ENCODE results near the gene CTNND2. TPM values are rescaled to one million over a fixed set of nuclear protein-coding genes. Genes with fewer than 3 reads are reported as not detected.

CTNND2 gene
- total RNA-seq, 1 donor from 2014 or later, result 13.9 TPM

- Histone ChIP-seq H3K9ac (no peak overlapping the region), H3K4me3 (no peak overlapping the region), H4K20me1 (ENCODE audit: low read depth) (no peaks in the 10 kb centered on the region), H3F3A (ENCODE audit: low read depth) (no peaks in the 10 kb centered on the region), H3K4me1 (no peaks in the 10 kb centered on the region), H3K36me3 (no peaks in the 10 kb centered on the region), H3K27me3 (no peaks in the 10 kb centered on the region), H3K79me2 (ENCODE audit: low read depth) (no peaks in the 10 kb centered on the region), H2AFZ (replicated peaks) (no peak overlapping the region), H3K27ac (no peak overlapping the region), H3K9me3 (ENCODE audit: low read depth) (no peaks in the 10 kb centered on the region), H3K4me2 (no peak overlapping the region)
- peaks cover 24% of the 10 kb centered on the region for H3K9me3 Mint-ChIP-seq
- H3K4me1 Mint-ChIP-seq, result no peaks in the 10 kb centered on the region
- H3K27me3 Mint-ChIP-seq (ENCODE audit: insufficient read depth, low read depth), result peaks cover 2% of the 10 kb centered on the region
- H3K4me3 Mint-ChIP-seq, result no peak overlapping the region
- TF ChIP-seq, protein P1, sequence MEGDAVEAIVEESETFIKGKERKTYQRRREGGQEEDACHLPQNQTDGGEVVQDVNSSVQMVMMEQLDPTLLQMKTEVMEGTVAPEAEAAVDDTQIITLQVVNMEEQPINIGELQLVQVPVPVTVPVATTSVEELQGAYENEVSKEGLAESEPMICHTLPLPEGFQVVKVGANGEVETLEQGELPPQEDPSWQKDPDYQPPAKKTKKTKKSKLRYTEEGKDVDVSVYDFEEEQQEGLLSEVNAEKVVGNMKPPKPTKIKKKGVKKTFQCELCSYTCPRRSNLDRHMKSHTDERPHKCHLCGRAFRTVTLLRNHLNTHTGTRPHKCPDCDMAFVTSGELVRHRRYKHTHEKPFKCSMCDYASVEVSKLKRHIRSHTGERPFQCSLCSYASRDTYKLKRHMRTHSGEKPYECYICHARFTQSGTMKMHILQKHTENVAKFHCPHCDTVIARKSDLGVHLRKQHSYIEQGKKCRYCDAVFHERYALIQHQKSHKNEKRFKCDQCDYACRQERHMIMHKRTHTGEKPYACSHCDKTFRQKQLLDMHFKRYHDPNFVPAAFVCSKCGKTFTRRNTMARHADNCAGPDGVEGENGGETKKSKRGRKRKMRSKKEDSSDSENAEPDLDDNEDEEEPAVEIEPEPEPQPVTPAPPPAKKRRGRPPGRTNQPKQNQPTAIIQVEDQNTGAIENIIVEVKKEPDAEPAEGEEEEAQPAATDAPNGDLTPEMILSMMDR (IDR thresholded peaks at IDR 0.05), result no peak
- TF ChIP-seq EZH2 (IDR thresholded peaks at IDR 0.05) (no peak), EZH2phosphoT487 (IDR thresholded peaks at IDR 0.05) (no peak)
- no peaks in the 10 kb centered on the region for H3K36me3 Mint-ChIP-seq
- no peak overlapping the region for H3K27ac Mint-ChIP-seq
- no peak for DNase-seq (ENCODE audit: low spot score)
Observed at GRCh38 chr5:11737010-11737409, 167.2 kb downstream of the CTNND2 start.

GRCh38 chr5:11734369-11734768, 169.9 kb downstream of the CTNND2 start:
- Histone ChIP-seq H4K20me1 (ENCODE audit: low read depth) (no peaks in the 10 kb centered on the region), H3K4me2 (no peak overlapping the region), H3K79me2 (ENCODE audit: low read depth) (no peaks in the 10 kb centered on the region), H3K9me3 (ENCODE audit: low read depth) (no peaks in the 10 kb centered on the region), H3K36me3 (no peaks in the 10 kb centered on the region), H2AFZ (replicated peaks) (no peak overlapping the region), H3K4me3 (no peak overlapping the region), H3K4me1 (no peaks in the 10 kb centered on the region), H3F3A (ENCODE audit: low read depth) (no peaks in the 10 kb centered on the region), H3K27ac (no peak overlapping the region), H3K27me3 (no peaks in the 10 kb centered on the region), H3K9ac (no peak overlapping the region)
- Mint-ChIP-seq H3K9me3 (peaks cover 6% of the 10 kb centered on the region), H3K27me3 (ENCODE audit: insufficient read depth, low read depth) (peaks cover 2% of the 10 kb centered on the region), H3K27ac (no peak overlapping the region), H3K36me3 (no peaks in the 10 kb centered on the region), H3K4me3 (no peak overlapping the region), H3K4me1 (no peaks in the 10 kb centered on the region)
- TF ChIP-seq EZH2phosphoT487 (IDR thresholded peaks at IDR 0.05), result no peak
- TF ChIP-seq, protein P1 (IDR thresholded peaks at IDR 0.05), result no peak
- TF ChIP-seq EZH2 (IDR thresholded peaks at IDR 0.05), result no peak
- no peak for DNase-seq (ENCODE audit: low spot score)

- TF ChIP-seq, protein P1 (IDR thresholded peaks at IDR 0.05), result no peak
- TF ChIP-seq EZH2phosphoT487 (IDR thresholded peaks at IDR 0.05) (no peak), EZH2 (IDR thresholded peaks at IDR 0.05) (no peak)
- Histone ChIP-seq H3K4me3 (no peak overlapping the region), H3K9me3 (ENCODE audit: low read depth) (no peaks in the 10 kb centered on the region), H3F3A (ENCODE audit: low read depth) (no peaks in the 10 kb centered on the region), H3K4me1 (no peaks in the 10 kb centered on the region), H3K9ac (no peak overlapping the region), H3K36me3 (no peaks in the 10 kb centered on the region), H3K27me3 (no peaks in the 10 kb centered on the region), H3K4me2 (no peak overlapping the region), H2AFZ (replicated peaks) (no peak overlapping the region), H3K79me2 (ENCODE audit: low read depth) (no peaks in the 10 kb centered on the region), H3K27ac (no peak overlapping the region), H4K20me1 (ENCODE audit: low read depth) (no peaks in the 10 kb centered on the region)
- H3K4me3 Mint-ChIP-seq, result no peak overlapping the region
- no peaks in the 10 kb centered on the region for H3K36me3 Mint-ChIP-seq
- H3K27ac Mint-ChIP-seq, result no peak overlapping the region
- DNase-seq (ENCODE audit: low spot score), result no peak
- no peaks in the 10 kb centered on the region for H3K4me1 Mint-ChIP-seq
- peaks cover 2% of the 10 kb centered on the region for H3K27me3 Mint-ChIP-seq (ENCODE audit: insufficient read depth, low read depth)
- peaks cover 4% of the 10 kb centered on the region for H3K9me3 Mint-ChIP-seq
Observed at GRCh38 chr5:11733840-11734192, 170.4 kb downstream of the CTNND2 start.
